Panc1 (cell line): ENCODE results near the gene LHPP.

Experiments
- POLR2AphosphoS5 ChIP-seq: IDR thresholded peaks from 2 replicates; pipeline ENCODE4 v1.6.1; 2012; ENCODE audit warnings: mild to moderate bottlenecking, low read depth, low read length, moderate library complexity
- SIN3A ChIP-seq: IDR thresholded peaks from 2 replicates; pipeline ENCODE4 v1.6.1; 2012; ENCODE audit warnings: low read depth, mild to moderate bottlenecking, low read length, moderate library complexity, borderline replicate concordance; ENCODE audit not compliant: insufficient read depth
- TCF7L2 ChIP-seq: IDR thresholded peaks from 2 replicates; pipeline ENCODE4 v1.6.1; 2011; ENCODE audit warnings: mild to moderate bottlenecking, low read depth, low read length, inconsistent platforms
- TF ChIP-seq, protein P1 (sequence below): fragments of 450-650 bp; IDR thresholded peaks from 2 replicates; pipeline ENCODE4 v1.5.1; 2017; ENCODE audit warnings: mild to moderate bottlenecking
- TF ChIP-seq, protein P2 (sequence below), 2 experiments: IDR thresholded peaks; 2 replicates each; pipeline ENCODE4 v1.6.1; 2011 to 2012; ENCODE audit warnings: low read depth in 2 of 2, control low read depth in 1 of 2, low read length in 1 of 2, mild to moderate bottlenecking in 1 of 2, moderate library complexity in 1 of 2; ENCODE audit not compliant: insufficient read depth in 1 of 2

DNA sequence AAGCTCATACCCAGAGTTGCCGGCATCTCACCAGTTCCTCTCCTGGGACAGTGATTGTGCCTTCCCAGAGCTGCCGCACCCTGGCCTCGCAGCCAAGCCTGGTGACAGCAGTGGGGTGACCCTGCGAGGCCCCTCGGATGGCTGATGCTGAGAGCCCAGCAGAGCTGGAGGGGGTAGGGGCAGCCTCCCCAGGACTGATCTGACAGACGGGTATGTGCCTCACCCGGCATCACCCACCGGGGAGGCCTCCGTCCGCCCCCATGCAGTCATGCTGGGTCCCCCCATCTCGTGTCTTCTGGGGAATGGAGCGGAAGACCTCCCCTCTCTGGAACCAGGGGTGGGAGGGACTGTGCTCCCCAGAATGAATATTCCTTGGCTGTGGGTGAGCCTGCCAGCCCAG is 82.3 kb downstream of the LHPP start:
- TF ChIP-seq, protein P1, sequence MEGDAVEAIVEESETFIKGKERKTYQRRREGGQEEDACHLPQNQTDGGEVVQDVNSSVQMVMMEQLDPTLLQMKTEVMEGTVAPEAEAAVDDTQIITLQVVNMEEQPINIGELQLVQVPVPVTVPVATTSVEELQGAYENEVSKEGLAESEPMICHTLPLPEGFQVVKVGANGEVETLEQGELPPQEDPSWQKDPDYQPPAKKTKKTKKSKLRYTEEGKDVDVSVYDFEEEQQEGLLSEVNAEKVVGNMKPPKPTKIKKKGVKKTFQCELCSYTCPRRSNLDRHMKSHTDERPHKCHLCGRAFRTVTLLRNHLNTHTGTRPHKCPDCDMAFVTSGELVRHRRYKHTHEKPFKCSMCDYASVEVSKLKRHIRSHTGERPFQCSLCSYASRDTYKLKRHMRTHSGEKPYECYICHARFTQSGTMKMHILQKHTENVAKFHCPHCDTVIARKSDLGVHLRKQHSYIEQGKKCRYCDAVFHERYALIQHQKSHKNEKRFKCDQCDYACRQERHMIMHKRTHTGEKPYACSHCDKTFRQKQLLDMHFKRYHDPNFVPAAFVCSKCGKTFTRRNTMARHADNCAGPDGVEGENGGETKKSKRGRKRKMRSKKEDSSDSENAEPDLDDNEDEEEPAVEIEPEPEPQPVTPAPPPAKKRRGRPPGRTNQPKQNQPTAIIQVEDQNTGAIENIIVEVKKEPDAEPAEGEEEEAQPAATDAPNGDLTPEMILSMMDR, result no peak
- no peak for TF ChIP-seq TCF7L2
- TF ChIP-seq SIN3A, result no peak
- no peak for TF ChIP-seq POLR2AphosphoS5
- TF ChIP-seq, protein P2, sequence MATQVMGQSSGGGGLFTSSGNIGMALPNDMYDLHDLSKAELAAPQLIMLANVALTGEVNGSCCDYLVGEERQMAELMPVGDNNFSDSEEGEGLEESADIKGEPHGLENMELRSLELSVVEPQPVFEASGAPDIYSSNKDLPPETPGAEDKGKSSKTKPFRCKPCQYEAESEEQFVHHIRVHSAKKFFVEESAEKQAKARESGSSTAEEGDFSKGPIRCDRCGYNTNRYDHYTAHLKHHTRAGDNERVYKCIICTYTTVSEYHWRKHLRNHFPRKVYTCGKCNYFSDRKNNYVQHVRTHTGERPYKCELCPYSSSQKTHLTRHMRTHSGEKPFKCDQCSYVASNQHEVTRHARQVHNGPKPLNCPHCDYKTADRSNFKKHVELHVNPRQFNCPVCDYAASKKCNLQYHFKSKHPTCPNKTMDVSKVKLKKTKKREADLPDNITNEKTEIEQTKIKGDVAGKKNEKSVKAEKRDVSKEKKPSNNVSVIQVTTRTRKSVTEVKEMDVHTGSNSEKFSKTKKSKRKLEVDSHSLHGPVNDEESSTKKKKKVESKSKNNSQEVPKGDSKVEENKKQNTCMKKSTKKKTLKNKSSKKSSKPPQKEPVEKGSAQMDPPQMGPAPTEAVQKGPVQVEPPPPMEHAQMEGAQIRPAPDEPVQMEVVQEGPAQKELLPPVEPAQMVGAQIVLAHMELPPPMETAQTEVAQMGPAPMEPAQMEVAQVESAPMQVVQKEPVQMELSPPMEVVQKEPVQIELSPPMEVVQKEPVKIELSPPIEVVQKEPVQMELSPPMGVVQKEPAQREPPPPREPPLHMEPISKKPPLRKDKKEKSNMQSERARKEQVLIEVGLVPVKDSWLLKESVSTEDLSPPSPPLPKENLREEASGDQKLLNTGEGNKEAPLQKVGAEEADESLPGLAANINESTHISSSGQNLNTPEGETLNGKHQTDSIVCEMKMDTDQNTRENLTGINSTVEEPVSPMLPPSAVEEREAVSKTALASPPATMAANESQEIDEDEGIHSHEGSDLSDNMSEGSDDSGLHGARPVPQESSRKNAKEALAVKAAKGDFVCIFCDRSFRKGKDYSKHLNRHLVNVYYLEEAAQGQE (IDR thresholded peaks at IDR 0.05; ENCODE audit: insufficient read depth in 1 of 2, low read depth in 2 of 2, low read length in 1 of 2), result no peak
